GM21786 (cell line): ENCODE data around the gene SNAI1.
"Not testable (repeated sequence)": the region's sequence is repeated elsewhere in the genome, so short reads cannot be mapped to it uniquely, and the experiment has no call there.

Experiments used
- ATAC-seq: cut with Tn5 transposase; IDR thresholded peaks from one replicate; pipeline ENCODE4 v1.9.1; 2021; ENCODE audit not compliant: unreplicated experiment

Gene SNAI1

DNA sequence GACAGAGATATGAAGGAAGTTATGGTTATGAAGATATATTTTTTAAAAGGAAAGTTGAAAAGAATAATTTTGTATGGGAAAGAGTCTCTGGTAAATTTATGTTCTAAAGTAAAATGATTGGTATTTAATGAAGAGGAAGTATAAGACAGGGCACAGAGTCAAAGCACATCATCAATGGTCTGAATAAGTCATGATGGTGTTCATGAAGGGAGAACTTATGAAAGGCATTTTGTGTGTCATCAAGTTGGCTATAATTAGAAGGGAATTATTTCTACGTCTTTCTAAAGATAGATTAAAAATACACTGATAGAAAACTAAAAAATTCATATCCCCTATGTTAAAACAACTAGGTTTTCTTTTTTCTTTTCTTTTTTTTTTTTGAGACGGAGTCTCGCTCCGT is 21.4 kb upstream of the SNAI1 start:
- no peak for ATAC-seq

DNA sequence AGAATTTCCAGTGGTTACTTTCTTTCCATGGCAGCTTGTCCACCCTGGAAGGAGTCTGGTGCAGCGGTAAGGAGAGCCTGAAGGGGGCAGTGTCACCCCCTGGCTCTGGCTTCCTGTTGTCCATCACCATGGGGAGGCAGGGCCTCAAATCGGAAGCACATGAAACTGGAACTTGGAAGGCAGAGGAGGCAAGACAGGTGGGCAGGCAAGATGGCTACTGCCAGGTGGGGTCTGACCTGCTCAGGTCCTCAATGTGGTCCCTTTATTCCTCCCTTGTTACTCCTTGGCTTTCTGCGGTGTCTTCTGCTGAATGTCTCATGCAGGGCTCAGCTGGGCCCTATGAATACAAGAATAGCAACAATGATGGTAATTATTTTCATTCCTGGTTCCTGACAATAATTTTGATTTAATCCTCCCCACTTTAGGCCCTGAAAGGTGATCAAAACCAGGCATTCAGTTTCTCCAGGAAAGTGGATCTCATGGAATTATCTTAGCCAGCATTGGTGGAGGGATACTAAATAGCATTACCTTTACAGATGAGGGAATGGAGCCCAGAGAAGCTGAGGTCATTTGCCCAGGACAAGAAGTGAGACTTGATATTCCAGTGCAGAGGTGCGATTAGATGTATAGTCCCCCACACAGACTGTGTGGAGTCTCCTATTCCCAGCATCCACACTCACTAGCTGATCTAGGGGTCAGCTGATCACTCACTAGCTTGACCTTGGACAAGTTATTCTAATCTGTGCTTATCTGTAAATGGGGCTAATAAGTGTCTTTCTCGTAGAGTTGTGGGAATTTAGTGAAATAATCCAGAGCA is 17.6 kb upstream of the SNAI1 start:
- ATAC-seq: no peak

DNA sequence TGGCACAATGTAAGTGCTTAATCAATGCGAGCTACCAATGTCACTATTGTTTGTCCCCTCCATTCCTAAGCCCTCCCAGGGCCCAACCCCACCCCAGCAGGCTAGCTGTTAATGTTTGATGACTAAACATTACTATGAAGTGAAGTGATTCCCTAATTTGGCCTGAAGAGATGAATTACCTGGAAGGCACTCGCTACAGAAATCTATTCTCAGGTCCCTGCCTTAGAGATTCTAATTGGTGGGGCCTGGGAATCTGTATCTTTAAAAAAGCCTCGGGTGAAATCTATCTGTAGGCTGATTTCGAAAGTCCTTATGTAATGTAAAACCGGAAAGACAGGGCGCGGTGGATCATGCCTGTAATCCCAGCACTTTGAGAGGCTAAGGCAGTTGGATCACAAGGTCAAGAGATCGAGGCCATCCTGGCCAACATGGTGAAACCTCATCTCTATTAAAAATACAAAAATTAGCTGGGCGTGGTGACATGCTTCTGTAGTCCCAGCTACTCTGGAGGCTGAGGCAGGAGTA is 16.9 kb upstream of the SNAI1 start:
- ATAC-seq: no peak

DNA sequence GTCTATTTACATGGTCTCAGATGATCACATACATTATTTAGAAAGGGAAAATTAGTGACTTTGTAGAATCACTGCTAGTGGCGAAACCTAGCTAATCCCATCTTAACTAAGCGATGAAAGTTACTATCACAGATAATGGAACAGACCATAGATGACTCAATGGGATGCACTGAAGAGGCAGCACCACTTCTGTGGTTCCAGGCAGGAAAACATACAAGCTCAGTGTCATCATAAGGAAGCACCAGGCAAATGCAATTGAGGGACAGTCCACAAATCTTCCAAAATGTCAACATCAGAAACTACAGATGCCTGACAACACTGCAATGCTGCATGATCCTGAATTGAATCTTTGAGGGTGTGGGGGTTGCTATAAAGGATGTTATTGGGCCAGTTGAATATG is 15.9 kb upstream of the SNAI1 start:
- no peak for ATAC-seq

DNA sequence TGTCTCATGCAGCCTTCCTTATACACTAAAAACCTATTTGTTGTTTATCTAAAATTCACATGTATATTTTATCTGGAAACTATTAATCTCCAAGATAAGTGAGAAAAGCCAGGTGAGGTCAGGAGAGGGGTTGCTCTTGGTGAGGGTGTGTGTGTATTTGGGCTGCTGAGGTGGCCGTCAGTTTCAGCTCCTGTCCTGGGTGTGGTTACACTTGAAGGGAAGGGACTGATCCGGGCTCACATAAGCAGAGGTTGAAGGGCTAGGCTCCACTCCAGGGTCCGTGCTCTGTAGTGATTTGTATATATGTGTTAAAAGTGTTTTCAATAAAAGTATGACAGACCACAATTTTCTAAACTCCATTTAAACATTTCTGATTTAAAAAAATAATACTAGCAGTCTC is 13.5 kb upstream of the SNAI1 start:
- no peak for ATAC-seq

DNA sequence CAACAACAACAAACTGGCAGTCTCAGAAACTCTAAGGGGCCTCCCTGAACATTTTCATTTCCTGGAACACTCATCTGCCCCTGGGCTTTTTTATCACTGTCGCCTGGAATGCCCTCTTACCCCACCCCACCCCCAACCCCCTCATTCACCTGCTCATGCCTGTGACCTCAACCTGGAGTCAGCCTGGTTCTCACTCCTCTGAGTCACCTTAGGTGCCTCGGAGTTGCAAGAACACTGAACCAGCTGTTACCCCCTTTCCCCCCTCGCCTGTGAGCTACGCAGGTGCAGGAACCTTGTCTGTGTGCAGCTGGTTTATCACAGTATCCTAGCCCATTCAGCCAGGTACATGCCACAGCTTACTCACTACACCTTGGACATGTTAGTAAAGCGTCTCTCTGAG is 12.8 kb upstream of the SNAI1 start:
- ATAC-seq: no peak

DNA sequence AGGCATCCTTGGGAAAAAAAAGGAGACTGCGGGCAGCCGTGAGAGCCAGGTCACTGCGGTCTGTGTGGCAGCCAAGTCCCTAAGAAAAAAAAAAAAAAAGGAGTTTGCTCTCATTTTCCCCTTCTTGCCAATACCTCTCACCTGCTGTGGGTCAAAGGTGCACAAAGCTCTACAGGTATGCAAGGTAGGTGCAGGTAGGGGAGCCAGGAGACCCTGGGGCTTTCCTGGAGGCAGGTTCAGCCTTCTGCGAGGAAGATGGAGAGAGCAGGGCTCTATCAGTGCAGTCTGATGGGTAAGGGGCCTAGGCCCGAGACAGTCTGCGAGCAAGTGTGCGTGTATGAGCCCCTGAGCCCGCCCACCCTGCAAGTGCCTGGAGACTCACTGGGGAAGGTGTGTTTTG is 12.3 kb upstream of the SNAI1 start:
- ATAC-seq: no peak

DNA sequence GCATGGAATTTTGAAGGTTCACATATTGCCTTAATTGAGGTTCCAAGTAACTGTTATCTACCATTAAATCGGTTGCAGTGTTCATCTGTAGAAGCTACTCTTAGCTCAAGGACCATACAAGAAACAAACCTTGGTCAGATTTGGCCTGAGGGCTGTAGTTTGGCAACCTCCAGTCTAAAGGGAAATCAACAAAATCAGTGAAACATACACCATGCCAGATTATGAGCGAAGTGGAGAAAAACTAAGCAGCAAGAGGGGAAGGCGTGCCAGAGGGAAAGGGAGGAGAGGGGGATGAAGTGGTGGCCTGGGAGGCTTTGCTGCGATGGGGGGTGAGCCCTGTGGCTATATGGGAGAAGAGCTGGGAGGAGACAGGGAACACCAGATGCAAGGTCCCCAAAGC is 8.8 kb upstream of the SNAI1 start:
- ATAC-seq: no peak

DNA sequence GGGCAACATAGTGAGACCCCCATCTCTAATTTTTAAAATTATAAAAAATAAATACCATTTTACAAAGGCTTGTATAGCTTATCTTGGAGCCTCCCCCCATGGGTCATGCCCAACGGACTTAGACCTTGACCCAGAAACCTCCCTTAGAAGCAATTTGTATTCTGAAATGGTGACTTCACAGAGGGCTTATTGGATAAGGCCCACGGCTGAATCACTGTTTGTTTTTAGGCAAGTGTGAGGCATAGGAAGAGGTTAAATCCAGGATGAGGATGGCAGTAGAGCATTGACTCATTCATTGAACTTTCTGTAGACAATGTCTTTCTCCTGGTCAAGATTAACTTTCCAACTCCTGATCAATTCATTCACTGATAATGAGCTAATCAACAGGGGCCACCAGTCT is 6.2 kb upstream of the SNAI1 start:
- ATAC-seq: no peak

DNA sequence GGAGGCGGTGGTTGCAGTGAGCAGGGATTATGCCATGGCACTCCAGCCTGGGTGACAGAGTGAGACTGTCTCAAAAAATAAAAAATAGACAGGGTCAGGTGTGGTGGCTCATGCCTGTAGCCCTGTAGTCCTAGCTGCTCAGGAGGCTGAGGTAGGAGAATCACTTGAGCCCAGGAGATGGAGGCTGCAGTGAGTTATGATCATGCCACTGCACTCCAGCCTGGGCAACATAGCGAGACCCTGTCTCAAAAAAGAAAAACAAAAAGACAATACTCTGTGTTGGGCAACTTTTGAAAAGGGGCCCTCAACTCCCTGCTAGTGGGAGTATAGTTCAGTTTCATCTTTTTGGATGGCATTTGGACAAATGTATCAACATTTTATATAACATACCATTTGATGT is 5.0 kb upstream of the SNAI1 start:
- ATAC-seq: not testable (repeated sequence)

DNA sequence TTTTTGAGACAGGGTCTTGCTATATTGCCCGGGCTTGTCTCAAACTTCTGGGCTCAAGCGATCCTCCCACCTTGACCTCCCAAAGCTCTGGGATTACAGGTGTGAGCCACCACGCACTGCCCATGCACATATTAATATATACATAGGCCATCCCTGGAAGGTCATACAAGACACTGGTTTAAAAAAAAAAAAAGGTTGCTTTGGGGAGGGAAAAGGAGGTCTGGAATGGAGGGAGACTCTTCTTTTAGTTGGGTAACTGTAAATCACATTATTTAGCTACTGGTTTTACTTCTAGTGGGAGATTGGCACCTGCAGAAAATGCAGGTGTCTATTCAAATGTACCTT is 4.1 kb upstream of the SNAI1 start:
- no peak for ATAC-seq

DNA sequence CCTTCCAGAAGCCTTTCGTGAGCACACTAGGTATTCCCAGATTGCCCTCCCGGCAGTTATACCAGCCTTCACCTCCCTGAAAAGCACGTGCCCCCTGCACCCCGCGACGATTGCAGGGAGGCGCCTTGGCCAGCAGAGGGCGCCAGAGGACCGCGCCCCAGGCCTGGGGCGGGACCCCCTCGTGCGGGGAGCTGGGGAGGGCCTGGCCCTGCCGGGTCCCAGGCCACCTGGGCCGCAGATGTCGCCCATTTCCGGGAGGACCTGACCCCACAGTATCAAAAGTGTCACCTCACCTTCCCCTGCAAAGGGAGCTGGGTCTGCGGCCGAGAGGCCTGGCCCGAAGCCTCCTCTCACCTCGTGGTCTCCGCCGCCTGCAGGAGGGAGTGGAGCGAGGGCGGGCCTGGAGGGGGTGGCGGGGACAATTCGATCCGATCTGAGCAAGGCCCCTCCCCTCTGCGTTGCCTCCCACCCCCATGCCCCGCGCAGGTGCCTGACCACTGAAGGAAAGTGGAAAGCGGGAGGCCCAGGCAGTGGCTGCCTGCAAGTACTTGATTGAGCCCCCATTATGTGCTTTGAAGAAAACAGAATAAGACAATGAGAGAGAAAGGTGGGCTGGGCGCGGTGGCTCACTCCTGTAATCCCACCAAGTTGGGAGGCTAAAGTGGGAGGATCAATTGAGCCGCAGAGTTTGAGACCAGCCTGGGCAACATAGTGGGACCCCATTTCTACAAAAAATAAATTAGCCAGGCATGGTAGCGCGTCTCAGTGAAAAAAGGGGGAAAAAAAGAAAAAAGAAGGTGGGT is 3.5 kb upstream of the SNAI1 start:
- no peak for ATAC-seq

DNA sequence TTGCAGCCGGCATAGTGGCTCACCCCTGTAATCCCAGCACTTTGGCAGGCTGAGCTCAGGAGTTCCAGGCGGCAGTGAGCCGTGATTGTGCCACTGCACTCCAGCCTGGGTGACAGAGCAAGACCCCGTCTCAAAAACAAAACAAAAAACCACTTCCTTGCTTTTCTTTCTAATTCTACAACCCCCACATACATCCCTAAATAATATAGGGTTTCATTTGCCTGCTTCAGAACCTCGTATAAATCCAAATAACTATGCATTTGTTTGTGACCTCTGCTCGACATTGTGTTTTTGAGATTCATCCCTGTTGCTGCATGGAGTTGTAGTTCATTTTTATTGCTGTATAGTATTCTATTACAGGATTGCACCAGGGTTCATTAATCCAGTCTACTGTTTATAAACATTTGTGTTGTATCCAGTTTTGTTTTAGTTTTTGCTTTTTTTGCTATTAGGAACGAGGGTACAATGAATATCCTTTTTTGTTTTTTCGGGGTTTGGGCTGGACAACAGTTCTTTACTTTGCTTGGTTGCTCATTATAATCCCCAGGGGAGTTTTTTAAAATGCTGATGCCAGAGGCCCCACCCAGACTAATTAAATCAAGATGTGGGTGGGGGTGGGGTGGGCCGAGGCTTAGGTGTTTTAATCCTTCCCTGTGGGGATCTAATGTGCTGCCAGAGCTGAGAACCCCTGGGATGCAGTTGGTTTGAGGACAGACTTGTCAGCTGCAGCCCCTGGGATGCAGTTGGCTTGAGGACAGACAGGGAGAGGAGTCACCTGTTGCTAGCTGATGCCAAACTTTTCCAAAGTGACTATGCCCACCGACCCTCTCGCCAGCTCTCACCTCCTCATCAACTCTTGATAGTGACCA is 2.4 kb upstream of the SNAI1 start:
- ATAC-seq: no peak

DNA sequence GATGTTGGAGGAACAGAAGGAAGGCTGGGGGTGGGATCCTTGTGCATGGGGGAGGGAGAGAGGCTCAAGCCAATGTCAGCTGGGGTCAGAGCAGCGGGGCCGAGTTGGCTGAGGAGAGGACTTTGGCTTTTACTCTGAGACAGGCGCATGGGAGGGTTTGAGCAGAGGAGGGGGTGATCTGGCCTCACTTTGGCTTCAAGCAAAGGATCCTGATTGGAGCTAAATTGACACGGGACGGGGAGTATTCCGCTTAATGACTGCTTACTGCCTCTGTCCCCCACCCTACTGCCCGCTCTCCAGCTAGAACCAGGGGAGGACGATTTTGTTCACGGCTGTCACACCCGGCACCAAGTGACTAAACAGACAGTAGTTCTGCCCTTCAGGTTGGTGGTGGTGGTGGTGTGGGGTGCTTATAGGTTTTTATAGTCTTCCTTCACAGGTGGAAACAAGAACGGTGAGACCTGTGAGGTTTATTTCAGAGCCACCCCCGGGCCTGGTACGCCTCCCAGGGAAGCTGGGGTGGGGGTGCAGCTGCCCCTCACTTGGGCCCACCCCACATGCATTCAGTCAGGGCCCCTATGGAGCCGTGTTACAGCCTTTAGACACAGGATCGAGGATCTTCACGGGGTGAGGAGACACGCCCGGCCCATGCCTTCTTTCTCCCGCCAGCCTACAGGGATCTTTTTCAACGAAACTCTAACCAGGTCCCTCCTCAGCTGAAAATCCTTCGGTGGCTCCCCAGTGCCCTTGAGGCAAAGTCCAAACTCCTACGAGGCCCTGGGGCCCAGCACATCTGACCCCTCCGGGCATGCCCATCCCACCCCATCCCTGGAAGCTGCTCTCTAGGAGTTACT is 1.3 kb upstream of the SNAI1 start:
- ATAC-seq: no peak

DNA sequence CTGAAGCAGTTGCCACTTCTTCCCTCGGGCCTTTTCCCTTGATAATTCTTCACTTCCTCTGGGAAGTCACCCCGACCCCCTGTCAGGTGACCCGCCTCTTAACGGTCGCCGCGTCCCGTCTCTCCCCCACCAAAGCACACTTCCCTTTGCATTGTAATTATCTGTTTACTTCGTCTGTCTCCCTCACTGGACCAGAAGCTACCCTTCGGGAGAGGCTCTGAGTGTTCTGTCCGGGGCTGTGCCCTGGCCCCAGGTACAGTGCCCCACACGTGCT is 771 bp upstream of the SNAI1 start:
- no peak for ATAC-seq

DNA sequence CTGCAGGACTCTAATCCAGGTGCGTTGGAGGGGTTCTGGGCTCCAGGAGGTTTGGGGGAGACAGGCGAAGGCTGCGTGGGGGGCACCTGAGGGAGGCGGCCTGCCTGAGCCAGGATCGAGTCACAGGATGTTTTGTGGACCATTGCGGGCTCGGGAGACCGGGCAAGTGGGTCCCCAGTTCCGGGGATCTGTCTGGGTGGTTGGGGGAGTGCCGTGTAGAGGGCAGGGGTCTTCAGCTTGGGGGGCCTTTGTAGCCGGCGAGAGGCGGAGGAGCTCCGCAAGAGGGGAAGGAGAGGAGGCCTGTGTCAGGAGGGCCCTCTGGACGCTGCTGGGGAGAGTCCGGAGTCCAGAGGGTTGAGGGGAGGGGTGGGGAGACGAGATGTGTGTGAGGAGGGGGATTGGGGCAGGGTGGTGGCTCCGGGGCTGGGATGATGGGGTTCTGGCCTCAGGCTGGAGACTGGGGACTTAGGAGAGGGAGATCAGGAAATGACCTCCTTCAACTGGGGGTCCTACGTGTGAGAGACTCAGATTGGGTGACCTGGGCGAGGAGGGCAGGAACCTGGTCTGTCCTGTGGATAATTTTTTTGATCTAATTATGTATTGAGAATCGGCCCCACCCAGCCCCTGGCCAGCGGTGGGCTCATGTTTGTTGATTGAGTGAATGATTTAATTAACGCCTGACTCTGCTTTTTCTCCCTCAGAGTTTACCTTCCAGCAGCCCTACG is 505 bp downstream of the SNAI1 start:
- ATAC-seq: no peak

DNA sequence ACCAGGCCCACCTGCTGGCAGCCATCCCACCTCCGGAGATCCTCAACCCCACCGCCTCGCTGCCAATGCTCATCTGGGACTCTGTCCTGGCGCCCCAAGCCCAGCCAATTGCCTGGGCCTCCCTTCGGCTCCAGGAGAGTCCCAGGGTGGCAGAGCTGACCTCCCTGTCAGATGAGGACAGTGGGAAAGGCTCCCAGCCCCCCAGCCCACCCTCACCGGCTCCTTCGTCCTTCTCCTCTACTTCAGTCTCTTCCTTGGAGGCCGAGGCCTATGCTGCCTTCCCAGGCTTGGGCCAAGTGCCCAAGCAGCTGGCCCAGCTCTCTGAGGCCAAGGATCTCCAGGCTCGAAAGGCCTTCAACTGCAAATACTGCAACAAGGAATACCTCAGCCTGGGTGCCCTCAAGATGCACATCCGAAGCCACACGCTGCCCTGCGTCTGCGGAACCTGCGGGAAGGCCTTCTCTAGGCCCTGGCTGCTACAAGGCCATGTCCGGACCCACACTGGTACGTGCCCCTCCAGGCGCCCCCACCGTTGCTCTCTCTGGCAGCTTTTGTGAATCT is 1.1 kb downstream of the SNAI1 start:
- no peak for ATAC-seq

DNA sequence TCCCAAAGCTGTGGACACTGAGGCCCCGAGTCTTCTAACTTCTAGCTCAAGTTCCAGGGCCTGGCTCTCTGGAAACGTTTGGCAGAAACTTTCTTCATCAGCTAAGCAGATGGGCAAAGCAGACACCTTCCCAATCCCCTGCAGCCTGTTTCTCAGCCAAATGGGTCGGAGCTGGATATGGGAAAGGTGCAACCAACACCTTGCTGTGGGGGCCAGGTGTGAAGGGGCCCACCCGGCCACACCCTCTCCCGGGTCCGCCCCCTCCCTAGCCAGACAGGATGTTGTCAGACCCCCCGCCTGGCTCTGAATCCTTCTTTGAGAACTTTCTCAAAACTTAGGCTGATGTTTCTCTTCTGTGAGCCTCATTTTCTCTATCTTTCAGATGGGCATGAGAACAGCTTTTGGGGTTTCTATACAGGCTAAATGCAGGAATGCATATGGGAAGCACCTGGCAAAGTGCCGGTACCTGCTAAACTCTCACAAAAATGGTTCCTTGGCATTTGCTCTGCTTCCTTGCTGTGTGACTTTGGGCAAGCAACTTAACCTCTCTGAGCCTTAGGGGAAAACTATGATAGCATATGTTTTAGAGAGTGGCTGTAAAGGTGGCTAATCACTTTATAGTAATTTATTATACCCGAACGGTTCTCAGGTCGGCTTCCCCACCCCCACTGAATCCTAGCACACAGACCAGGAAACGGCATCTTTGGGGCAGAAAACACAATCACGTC is 1.8 kb downstream of the SNAI1 start:
- ATAC-seq: no peak

DNA sequence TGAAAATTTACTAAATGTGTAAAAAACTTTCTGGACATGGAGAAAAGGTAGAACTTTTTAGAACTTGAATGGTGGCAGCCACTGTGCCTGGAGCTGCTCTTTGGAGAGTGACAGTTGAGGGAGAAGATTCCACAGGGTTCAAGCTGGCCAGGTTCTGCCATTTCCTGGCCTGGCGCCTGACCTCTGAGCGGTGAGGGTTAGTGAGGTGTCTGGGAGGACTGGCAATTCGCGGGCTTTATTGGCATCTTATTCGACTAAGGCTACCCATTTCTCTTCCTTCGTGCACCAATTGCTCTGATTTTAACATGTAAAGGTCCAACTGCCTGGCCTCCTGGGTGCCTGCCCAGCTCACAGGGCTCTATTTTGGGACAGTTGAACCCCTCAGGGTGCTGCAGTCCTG is 2.4 kb downstream of the SNAI1 start:
- ATAC-seq: no peak
